Ishikawa (cell line): ENCODE measurements around the gene SFT2D3.

Experiments
- CEBPB ChIP-seq: IDR thresholded peaks from 2 replicates; pipeline ENCODE4 v1.6.1; 2012
- EGR1 ChIP-seq: IDR thresholded peaks from 2 replicates; pipeline ENCODE4 v1.6.1; 2012
- EP300 ChIP-seq: IDR thresholded peaks from 2 replicates; pipeline ENCODE4 v1.6.1; 2012; ENCODE audit warnings: borderline replicate concordance
- NFIC ChIP-seq: IDR thresholded peaks from 2 replicates; pipeline ENCODE4 v1.6.1; 2012
- REST ChIP-seq: IDR thresholded peaks from 2 replicates; pipeline ENCODE4 v1.6.1; 2012; ENCODE audit warnings: low read depth, mild to moderate bottlenecking
- TAF1 ChIP-seq: IDR thresholded peaks from 2 replicates; pipeline ENCODE4 v1.6.1; 2012; ENCODE audit warnings: low read depth, mild to moderate bottlenecking
- TF ChIP-seq, protein P1 (sequence below): IDR thresholded peaks from 2 replicates; pipeline ENCODE4 v1.6.1; 2012

GRCh38 chr2:127655209-127656073 is 45.9 kb upstream of the SFT2D3 start:
- no peak for TF ChIP-seq REST
- TF ChIP-seq EGR1: no peak
- no peak for TF ChIP-seq EP300
- no peak for TF ChIP-seq TAF1
- TF ChIP-seq CEBPB: no peak
- no peak for TF ChIP-seq NFIC
- TF ChIP-seq, protein P1, sequence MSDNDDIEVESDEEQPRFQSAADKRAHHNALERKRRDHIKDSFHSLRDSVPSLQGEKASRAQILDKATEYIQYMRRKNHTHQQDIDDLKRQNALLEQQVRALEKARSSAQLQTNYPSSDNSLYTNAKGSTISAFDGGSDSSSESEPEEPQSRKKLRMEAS: no peak
